ENCODE data around the gene FXYD1.

Gene FXYD1

GRCh38 chr19:35162471-35163326 is 24.1 kb downstream of the FXYD1 start:
- DNase-seq (ENCODE audit: low read depth in 3 of 3): no peak

- DNase-seq (ENCODE audit: low read depth in 3 of 3): no peak
Measured at GRCh38 chr19:35164418-35164817, 25.8 kb downstream of the FXYD1 start.

- no peak for DNase-seq (ENCODE audit: low read depth in 3 of 3)
Measured at GRCh38 chr19:35165200-35166058, 26.8 kb downstream of the FXYD1 start.

GRCh38 chr19:35166100-35167063 is 27.8 kb downstream of the FXYD1 start:
- no peak for DNase-seq (ENCODE audit: low read depth in 3 of 3)

- DNase-seq (ENCODE audit: low read depth in 3 of 3): no peak
Measured at GRCh38 chr19:35167251-35168119, 28.9 kb downstream of the FXYD1 start.

GRCh38 chr19:35168196-35168595 is 29.6 kb downstream of the FXYD1 start:
- DNase-seq (ENCODE audit: low read depth in 3 of 3): no peak

GRCh38 chr19:35169221-35169995 is 30.8 kb downstream of the FXYD1 start:
- no peak for DNase-seq (ENCODE audit: low read depth in 3 of 3)

GRCh38 chr19:35170359-35171061 is 31.9 kb downstream of the FXYD1 start:
- DNase-seq (ENCODE audit: low read depth in 3 of 3): no peak

- DNase-seq (ENCODE audit: low read depth in 3 of 3): no peak
Measured at GRCh38 chr19:35171730-35172129, 33.1 kb downstream of the FXYD1 start.

- DNase-seq (ENCODE audit: low read depth in 3 of 3): no peak
Measured at GRCh38 chr19:35174226-35174625, 35.6 kb downstream of the FXYD1 start.

GRCh38 chr19:35176181-35176570 is 37.6 kb downstream of the FXYD1 start:
- no peak for DNase-seq (ENCODE audit: low read depth in 3 of 3)

GRCh38 chr19:35177377-35178274 is 39.0 kb downstream of the FXYD1 start:
- no peak for DNase-seq (ENCODE audit: low read depth in 3 of 3)

- no peak for DNase-seq (ENCODE audit: low read depth in 3 of 3)
Measured at GRCh38 chr19:35178701-35179100, 40.1 kb downstream of the FXYD1 start.

GRCh38 chr19:35179830-35180229 is 41.2 kb downstream of the FXYD1 start:
- no peak for DNase-seq (ENCODE audit: low read depth in 3 of 3)

- no peak for DNase-seq (ENCODE audit: low read depth in 3 of 3)
Measured at GRCh38 chr19:35181387-35181786, 42.8 kb downstream of the FXYD1 start.

- DNase-seq (ENCODE audit: low read depth in 3 of 3): no peak
Measured at GRCh38 chr19:35184267-35184666, 45.6 kb downstream of the FXYD1 start.

GRCh38 chr19:35184884-35185283 is 46.3 kb downstream of the FXYD1 start:
- no peak for DNase-seq (ENCODE audit: low read depth in 3 of 3)

Measured in stimulated activated CD4-positive, alpha-beta T cell treated with anti-CD3 and anti-CD28 coated beads, TNF-alpha, amount 100 ng/mL, for 24 hours (primary cell).